Memory B cell (primary cell): ENCODE data around the gene CLTA.
"Not testable (repeated sequence)": the region's sequence is repeated elsewhere in the genome, so short reads cannot be mapped to it uniquely, and the experiment has no call there.

Source experiments
- ATAC-seq: fragments of 150-1000 bp; cut with Tn5 transposase; 2 replicates; pipeline ENCODE4 v1.10.0; 2021; ENCODE audit warnings: low read depth, mild to moderate bottlenecking, moderate library complexity
- DNase-seq, 2 donors: peaks; one replicate each; pipeline ENCODE4 v3.0.0; 2022; ENCODE audit warnings: low spot score in 2 of 2
- H3K27ac Mint-ChIP-seq: one replicate; pipeline ENCODE4 v1.8.0; 2022; ENCODE audit warnings: mild to moderate bottlenecking, moderate library complexity, mixed read lengths
- H3K27me3 Mint-ChIP-seq: one replicate; pipeline ENCODE4 v1.8.0; 2022; ENCODE audit warnings: mixed read lengths
- H3K36me3 Mint-ChIP-seq: one replicate; pipeline ENCODE4 v1.8.0; 2022; ENCODE audit warnings: mild to moderate bottlenecking, mixed read lengths
- H3K4me1 Mint-ChIP-seq: one replicate; pipeline ENCODE4 v1.8.0; 2022; ENCODE audit warnings: mixed read lengths
- H3K4me3 Mint-ChIP-seq: one replicate; pipeline ENCODE4 v1.8.0; 2022; ENCODE audit warnings: mild to moderate bottlenecking, moderate library complexity, mixed read lengths
- H3K9me3 Mint-ChIP-seq: one replicate; pipeline ENCODE4 v1.8.0; 2022; ENCODE audit warnings: mixed read lengths

Gene CLTA

DNA sequence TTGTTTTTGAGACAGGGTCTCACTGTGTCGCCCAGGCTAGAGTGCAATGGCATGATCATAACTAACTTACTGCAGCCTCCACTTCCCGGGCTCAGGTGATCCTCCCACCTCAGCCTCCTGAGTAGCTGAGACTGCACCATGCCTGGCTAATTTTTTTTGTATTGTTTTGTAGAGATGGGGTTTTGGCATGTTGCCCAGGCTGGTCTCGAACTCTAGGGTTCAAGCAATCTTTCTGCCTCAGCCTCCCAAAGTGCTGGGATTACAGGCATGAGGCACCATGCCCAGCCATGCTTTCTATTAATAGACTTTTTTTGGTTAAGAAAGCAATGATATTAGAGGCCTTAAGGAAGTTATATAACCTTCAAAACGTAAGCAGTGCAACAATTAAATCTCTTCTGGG is 23.3 kb downstream of the CLTA start:
- H3K27ac Mint-ChIP-seq: no peak overlapping the region
- H3K4me3 Mint-ChIP-seq: no peak overlapping the region
- ATAC-seq (no peak), DNase-seq (no peak)
- H3K27me3 Mint-ChIP-seq: no peaks in the 10 kb centered on the region
- H3K4me1 Mint-ChIP-seq: peaks cover 15% of the 10 kb centered on the region
- no peaks in the 10 kb centered on the region for H3K9me3 Mint-ChIP-seq
- H3K36me3 Mint-ChIP-seq: peaks cover 23% of the 10 kb centered on the region

DNA sequence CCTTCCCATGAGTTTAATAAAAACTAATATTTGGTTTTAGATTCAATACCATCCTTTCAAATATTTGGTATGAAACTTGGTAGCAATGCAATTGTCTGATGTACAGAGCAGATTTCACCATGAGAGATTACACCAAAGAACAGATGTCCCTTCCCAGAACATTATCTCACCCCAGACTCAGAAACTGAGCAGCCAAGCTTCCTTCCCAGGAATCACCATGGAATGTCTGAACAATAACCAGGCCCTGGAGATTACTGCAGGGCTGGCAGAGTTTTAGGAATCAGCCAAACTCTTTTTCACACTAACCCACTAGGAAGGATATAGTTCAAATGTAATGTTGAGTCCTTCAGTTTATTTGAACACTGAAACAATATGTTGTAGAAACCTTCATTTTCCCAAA is 23.9 kb downstream of the CLTA start:
- Mint-ChIP-seq H3K27me3 (no peaks in the 10 kb centered on the region), H3K4me1 (peaks cover 12% of the 10 kb centered on the region), H3K4me3 (no peak overlapping the region), H3K9me3 (no peaks in the 10 kb centered on the region), H3K27ac (no peak overlapping the region), H3K36me3 (peaks cover 27% of the 10 kb centered on the region)
- no peak for ATAC-seq
- no peak for DNase-seq

DNA sequence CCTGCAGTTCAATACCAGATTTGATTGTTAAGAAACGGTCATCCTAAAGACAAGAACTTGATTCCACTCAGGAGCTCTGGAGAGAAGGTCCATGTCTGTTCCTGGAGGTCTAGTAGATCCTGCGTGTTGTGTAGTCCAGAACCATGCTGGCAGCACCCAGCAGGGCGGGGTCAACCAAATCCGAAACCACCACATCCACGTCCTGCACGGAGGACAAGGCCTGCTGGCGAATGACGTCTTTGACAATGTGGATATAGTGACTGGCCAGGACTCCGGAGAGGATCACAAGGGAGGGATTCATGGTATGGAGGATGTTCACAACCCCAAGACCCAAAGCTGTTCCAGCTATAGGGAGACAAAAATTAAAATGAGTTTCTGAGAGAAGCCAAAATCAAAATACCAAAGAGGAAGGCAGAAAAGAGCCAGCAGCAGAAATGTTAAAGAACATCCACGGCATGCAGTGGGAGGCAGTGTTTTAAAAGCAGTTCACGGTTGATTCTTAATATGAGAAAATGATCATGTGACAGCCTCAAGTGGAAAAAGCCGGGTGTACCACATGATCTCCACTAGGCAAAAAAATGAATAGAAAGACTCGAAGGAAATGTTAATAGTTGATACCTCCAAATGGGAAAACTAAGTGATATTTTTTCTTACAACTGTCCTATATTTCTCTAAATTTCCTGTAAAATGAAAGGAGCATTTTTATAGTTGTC is 26.7 kb downstream of the CLTA start:
- Mint-ChIP-seq H3K36me3 (peaks cover 25% of the 10 kb centered on the region), H3K27me3 (no peaks in the 10 kb centered on the region), H3K9me3 (no peaks in the 10 kb centered on the region), H3K4me3 (no peak overlapping the region), H3K4me1 (peaks cover 7% of the 10 kb centered on the region), H3K27ac (peak overlapping the region; percentile 52)
- no peak for DNase-seq
- no peak for ATAC-seq

DNA sequence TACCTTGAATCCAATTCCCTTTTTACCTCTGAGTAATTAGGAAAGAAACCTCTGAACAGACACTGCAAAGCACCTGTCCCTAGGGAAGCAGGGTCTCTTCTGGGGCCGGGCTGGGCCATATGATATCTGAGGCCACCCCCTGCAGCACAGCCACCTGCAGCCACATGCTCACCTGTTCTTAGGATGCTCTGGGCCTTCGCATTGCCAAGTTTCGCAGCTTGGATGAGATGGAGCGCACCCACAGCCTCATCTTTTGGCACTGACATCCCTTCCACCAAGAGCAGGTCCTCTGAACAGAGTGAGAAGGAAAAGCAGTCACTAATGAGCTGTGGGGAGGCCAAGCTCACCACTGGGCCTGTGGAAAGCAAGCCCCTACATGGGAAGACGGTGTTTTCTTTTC is 27.3 kb downstream of the CLTA start:
- ATAC-seq: no peak
- peaks cover 29% of the 10 kb centered on the region for H3K36me3 Mint-ChIP-seq

DNA sequence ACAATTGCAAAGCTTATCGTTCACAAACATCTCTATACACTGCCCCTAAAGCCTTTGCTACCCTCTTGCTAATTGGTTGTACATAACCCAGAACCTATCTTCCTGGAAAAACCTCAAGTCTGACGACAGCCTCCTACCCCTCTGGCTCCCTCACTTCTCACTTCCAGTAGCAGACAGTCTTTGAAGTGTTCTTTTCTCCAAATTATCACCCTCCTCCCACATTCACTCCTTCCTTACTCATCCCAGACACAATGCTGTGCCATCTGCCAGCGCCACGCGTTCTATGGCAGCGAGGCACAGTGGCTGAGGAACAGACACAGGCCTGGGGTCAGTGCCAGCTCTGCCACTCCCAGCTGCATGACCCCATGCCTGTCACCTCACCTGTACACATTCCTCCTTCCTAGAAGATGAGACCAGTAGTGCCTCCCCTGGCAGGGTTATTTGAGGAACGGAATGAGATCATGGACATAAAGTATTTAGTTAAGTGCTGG is 27.7 kb downstream of the CLTA start:
- Mint-ChIP-seq H3K27ac (no peak overlapping the region), H3K27me3 (no peaks in the 10 kb centered on the region), H3K4me3 (no peak overlapping the region), H3K9me3 (peaks cover 2% of the 10 kb centered on the region), H3K36me3 (peaks cover 29% of the 10 kb centered on the region), H3K4me1 (peaks cover 7% of the 10 kb centered on the region)
- no peak for ATAC-seq
- DNase-seq: no peak

More for the DNA sequence above, 27.3 kb downstream of the CLTA start:
- H3K27ac Mint-ChIP-seq: peak overlapping the region; percentile 52
- peaks cover 2% of the 10 kb centered on the region for H3K9me3 Mint-ChIP-seq
- H3K27me3 Mint-ChIP-seq: no peaks in the 10 kb centered on the region
- no peak overlapping the region for H3K4me3 Mint-ChIP-seq
- no peak for DNase-seq
- peaks cover 7% of the 10 kb centered on the region for H3K4me1 Mint-ChIP-seq

DNA sequence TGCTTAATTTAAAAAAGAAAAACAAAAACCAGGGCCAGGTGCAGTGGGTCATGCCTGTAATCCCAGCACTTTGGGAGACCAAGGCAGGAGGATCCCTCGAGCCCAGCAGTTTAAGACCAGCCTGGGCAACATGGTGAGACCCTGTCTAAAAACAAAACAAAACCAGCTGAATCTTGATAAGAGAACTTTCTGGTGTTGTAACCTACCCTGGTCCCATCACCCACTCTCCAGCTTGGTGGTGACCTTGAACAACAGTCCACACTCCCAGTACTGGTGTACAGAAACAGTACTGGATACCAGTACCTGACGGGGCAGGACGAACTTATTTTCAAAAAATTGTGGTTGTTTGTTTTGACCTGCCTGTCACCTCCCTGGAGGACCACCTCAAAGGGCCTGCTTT is 30.9 kb downstream of the CLTA start:
- ATAC-seq (no peak), DNase-seq (no peak)
- H3K27ac Mint-ChIP-seq: no peak overlapping the region
- no peak overlapping the region for H3K4me3 Mint-ChIP-seq
- H3K4me1 Mint-ChIP-seq: peaks cover 7% of the 10 kb centered on the region
- H3K27me3 Mint-ChIP-seq: no peaks in the 10 kb centered on the region
- H3K36me3 Mint-ChIP-seq: peaks cover 37% of the 10 kb centered on the region
- peaks cover 2% of the 10 kb centered on the region for H3K9me3 Mint-ChIP-seq

DNA sequence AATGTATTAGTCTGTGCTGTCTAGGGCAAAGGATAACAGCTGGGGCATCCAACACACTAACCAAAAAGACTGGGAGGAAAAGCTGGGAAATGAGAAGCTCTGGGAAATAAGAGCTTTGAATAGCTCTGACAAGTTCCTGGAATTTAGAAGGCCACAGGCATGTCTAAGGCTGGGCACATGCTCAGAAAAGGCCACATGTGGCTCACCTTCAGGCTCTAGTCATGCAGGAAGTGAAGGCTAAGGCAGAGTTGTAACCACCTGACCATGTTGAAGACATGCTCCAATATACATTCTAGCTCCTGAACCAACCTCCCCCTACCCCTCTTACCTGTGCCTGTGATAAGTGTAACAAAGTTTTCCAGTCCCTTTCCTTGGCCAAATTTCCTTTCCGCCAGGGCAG is 31.7 kb downstream of the CLTA start:
- DNase-seq: no peak
- Mint-ChIP-seq H3K9me3 (peaks cover 2% of the 10 kb centered on the region), H3K4me1 (peaks cover 4% of the 10 kb centered on the region), H3K4me3 (no peak overlapping the region), H3K27ac (no peak overlapping the region), H3K27me3 (no peaks in the 10 kb centered on the region), H3K36me3 (peaks cover 41% of the 10 kb centered on the region)
- ATAC-seq: no peak

DNA sequence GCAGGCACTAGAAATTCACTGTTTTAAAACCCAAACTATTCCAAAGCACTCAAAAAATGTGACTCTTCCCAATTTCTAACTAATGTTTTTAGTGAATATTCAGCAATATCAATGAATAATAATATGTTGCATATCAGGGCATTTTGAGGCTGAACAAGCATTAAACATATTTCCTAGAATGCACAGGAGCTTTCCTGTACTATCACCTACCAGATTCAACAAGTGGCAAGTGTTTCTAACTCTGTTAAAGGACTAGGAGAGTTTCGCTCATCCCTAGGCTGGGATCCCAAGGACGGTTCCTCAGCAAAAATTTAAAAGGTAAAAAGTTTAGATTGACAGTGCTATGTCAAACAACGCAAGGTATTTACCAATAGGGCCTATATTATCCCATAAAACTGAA is 46.5 kb downstream of the CLTA start:
- ATAC-seq (no peak), DNase-seq (no peak)
- H3K27ac Mint-ChIP-seq: no peak overlapping the region
- no peaks in the 10 kb centered on the region for H3K9me3 Mint-ChIP-seq
- H3K4me1 Mint-ChIP-seq: peaks cover 3% of the 10 kb centered on the region
- H3K27me3 Mint-ChIP-seq: no peaks in the 10 kb centered on the region
- peaks cover 23% of the 10 kb centered on the region for H3K36me3 Mint-ChIP-seq
- H3K4me3 Mint-ChIP-seq: no peak overlapping the region

DNA sequence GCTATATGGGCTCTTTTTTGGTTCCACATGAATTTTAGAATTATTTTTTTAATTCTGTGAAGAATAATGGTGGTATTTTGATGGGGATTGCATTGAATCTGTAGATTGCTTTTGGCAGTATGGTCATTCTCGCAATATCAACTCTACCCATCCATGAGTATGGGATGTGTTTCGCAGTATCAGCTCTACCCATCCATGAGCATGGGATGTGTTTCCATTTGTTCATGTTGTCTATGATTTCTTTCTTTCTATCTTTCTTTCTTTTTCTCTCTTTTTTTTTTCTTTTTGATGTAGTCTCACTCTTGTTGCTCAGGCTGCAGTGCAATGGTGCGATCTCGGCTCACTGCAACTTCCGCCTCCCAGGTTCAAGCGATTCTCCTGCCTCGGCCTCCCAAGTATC is 48.5 kb downstream of the CLTA start:
- not testable (repeated sequence) for H3K27me3 Mint-ChIP-seq, DNase-seq, H3K4me3 Mint-ChIP-seq, H3K9me3 Mint-ChIP-seq, H3K4me1 Mint-ChIP-seq, H3K27ac Mint-ChIP-seq, ATAC-seq
- peaks cover 17% of the 10 kb centered on the region for H3K36me3 Mint-ChIP-seq

DNA sequence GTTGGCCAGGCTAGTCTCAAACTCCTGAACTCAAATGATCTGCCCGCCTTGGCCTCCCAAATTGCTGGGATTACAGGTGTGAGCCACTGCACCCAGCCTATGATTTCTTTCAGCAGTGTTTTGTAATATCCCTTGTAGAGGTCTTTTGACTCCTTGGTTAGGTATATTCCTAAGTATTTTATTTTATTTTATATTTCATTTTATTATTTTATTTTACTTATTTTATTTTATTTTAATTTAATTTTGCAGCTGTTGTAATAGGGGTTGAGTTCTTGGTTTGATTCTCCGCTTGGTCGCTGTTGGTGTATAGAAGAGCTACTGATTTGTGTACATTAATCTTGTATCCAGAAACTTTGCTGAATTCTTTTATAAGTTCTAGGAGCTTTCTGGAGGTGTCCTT is 49.0 kb downstream of the CLTA start:
- not testable (repeated sequence) for H3K9me3 Mint-ChIP-seq, H3K4me3 Mint-ChIP-seq, H3K27ac Mint-ChIP-seq, H3K27me3 Mint-ChIP-seq, ATAC-seq, H3K4me1 Mint-ChIP-seq, DNase-seq
- H3K36me3 Mint-ChIP-seq: peaks cover 17% of the 10 kb centered on the region

DNA sequence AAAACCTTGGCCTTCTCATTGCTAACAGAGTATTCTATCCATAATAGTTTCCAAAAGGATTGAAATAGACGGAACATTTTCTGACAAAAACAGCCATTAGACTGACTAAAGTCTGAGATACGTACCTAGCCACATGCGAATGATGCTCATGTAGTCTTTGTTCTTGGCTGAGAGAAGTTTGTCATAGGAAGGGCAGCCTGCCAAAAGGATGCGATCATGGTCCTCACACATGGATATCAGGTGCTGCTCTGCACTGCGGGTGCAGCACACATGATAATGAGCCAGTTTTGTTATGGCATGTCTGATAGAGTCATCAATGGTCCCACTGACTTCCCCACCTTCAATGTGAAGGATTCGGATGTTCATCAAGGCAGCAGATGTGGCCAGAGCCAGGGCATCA is 55.2 kb downstream of the CLTA start:
- ATAC-seq: no peak
- H3K27me3 Mint-ChIP-seq: no peaks in the 10 kb centered on the region
- DNase-seq: no peak
- H3K9me3 Mint-ChIP-seq: no peaks in the 10 kb centered on the region
- no peak overlapping the region for H3K4me3 Mint-ChIP-seq
- H3K36me3 Mint-ChIP-seq: peaks cover 13% of the 10 kb centered on the region
- no peak overlapping the region for H3K27ac Mint-ChIP-seq
- peaks cover 8% of the 10 kb centered on the region for H3K4me1 Mint-ChIP-seq

DNA sequence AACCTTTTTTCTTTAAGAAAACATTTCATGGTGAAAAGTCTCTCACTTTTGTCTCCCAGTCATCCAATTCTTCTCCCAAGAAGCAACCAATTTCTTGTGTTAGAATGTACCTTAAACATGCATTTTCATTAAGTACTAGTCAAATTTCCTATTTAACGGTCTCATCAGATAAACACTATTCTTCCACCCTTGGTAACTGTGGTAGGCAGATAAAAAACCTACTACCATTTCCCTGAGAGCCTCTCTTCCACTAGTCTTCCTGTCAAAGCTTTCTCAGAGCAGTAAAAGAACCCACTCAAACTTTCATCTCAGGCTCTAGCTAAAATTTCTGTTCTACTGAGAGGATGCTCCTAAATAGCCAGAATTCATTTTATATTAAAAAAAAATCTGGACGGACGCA is 56.6 kb downstream of the CLTA start:
- Mint-ChIP-seq H3K36me3 (peaks cover 15% of the 10 kb centered on the region), H3K4me3 (no peak overlapping the region)

DNA sequence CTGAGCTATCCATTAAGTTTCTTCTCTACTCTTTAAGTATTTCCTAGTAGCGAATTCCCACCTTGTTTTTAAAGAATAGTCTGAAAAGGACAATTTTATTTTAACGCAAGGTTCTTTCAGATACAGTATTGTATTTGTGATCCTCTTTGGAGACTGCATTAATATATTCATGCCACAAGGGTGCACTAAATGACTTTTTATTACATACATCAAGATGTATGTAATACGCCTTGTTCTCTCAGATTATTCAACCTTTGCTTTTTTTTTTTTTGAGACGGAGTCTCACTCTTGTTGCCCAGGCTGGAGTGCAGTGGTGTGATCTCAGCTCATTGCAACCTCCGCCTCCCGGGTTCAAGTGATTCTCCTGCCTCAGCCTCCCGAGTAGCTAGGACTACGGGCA is 57.3 kb downstream of the CLTA start:
- peak; percentile 70 for ATAC-seq
- H3K27ac Mint-ChIP-seq: not testable (repeated sequence)

More for the DNA sequence above, 56.6 kb downstream of the CLTA start:
- Mint-ChIP-seq H3K4me1 (peaks cover 11% of the 10 kb centered on the region), H3K27me3 (no peaks in the 10 kb centered on the region), H3K27ac (peak overlapping the region; percentile 31), H3K9me3 (no peaks in the 10 kb centered on the region)
- ATAC-seq (no peak), DNase-seq (no peak)

DNA sequence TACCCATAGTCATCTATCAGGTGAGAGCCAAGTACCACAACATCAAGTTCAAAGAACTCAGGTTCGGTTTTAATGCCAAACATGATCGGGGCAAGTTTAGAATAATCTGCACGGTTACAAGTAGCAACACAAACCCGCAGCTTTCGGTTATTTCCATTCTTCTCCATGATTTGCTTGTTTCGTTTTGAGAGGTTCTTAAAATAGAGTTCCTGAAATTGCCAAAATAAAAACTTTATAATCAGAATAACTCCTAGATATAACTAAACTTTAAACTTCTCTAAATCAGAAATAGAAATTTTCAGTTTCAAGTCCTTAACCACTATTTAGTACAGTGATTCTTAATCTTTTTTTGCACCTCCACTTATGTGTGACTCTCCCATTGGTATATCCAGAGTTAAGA is 58.5 kb downstream of the CLTA start:
- Mint-ChIP-seq H3K36me3 (peaks cover 13% of the 10 kb centered on the region), H3K4me3 (no peak overlapping the region), H3K4me1 (peaks cover 11% of the 10 kb centered on the region), H3K27me3 (no peaks in the 10 kb centered on the region), H3K27ac (peak overlapping the region; percentile 35), H3K9me3 (no peaks in the 10 kb centered on the region)
- ATAC-seq (no peak), DNase-seq (no peak)

More for the DNA sequence above, 57.3 kb downstream of the CLTA start:
- not testable (repeated sequence) for DNase-seq, H3K4me3 Mint-ChIP-seq, H3K27me3 Mint-ChIP-seq, H3K9me3 Mint-ChIP-seq
- peaks cover 11% of the 10 kb centered on the region for H3K4me1 Mint-ChIP-seq
- peaks cover 15% of the 10 kb centered on the region for H3K36me3 Mint-ChIP-seq

DNA sequence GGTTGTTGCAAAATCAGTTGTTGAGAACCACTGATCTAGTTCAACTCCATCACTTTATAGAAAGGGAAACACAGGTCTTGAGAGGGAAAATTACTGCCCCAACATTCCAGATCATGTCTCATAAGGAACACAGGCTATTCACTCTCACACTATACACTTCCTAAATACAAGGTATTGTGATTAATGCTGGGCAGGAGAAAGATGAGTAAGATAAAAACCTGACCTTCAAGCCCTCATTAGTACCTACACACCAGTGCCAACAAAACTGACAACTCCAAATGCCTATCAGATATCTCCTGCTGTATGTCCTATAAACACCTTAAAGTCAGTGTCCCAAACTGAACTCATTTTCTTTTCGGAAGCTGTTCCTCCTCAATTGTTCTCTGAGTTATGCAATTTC is 59.4 kb downstream of the CLTA start:
- no peak for DNase-seq
- H3K4me1 Mint-ChIP-seq: peaks cover 11% of the 10 kb centered on the region
- peaks cover 13% of the 10 kb centered on the region for H3K36me3 Mint-ChIP-seq
- H3K4me3 Mint-ChIP-seq: no peak overlapping the region
- H3K9me3 Mint-ChIP-seq: no peaks in the 10 kb centered on the region
- no peak for ATAC-seq
- no peaks in the 10 kb centered on the region for H3K27me3 Mint-ChIP-seq
- peak overlapping the region; percentile 35 for H3K27ac Mint-ChIP-seq
